GM23338 (cell line): ENCODE results near the gene GP5. TPM values are rescaled to one million over a fixed set of nuclear protein-coding genes. Genes with fewer than 3 reads are reported as not detected.

ENCODE experiments used
- ATAC-seq: fragments of 200-7000 bp; cut with Tn5 transposase; 3 replicates; pipeline ENCODE4 v1.9.1; 2020
- DNase-seq: peaks from one replicate; pipeline ENCODE4 v3.0.0-alpha.2; 2015; ENCODE audit warnings: low spot score
- H2AFZ ChIP-seq: fragments of 200-600 bp; sonication (generic); 2 replicates; pipeline ENCODE4 v1.8.0; 2016; ENCODE audit warnings: antibody characterized with exemption, mild to moderate bottlenecking, moderate library complexity
- H3F3A ChIP-seq: fragments of 200-600 bp; sonication (generic); replicated peaks from 2 replicates; pipeline ENCODE4 v1.8.0; 2017; ENCODE audit warnings: antibody characterized with exemption, mixed run types, low read depth
- H3K27ac ChIP-seq: fragments of 200-600 bp; sonication (generic); 2 replicates; pipeline ENCODE4 v1.6.1; 2016; ENCODE audit warnings: low read depth
- H3K27me3 ChIP-seq: fragments of 200-600 bp; sonication (generic); 2 replicates; pipeline ENCODE4 v1.8.0; 2016; ENCODE audit warnings: mild to moderate bottlenecking, mixed run types, moderate library complexity; ENCODE audit not compliant: insufficient read depth
- H3K36me3 ChIP-seq: fragments of 200-600 bp; sonication (generic); 2 replicates; pipeline ENCODE4 v1.8.0; 2016; ENCODE audit warnings: mild to moderate bottlenecking; ENCODE audit not compliant: insufficient read depth
- H3K4me1 ChIP-seq: fragments of 200-600 bp; sonication (generic); 2 replicates; pipeline ENCODE4 v1.8.0; 2016; ENCODE audit warnings: mild to moderate bottlenecking, moderate library complexity; ENCODE audit not compliant: insufficient read depth
- H3K4me2 ChIP-seq: fragments of 200-600 bp; sonication (generic); 2 replicates; pipeline ENCODE4 v1.7.1; 2017; ENCODE audit warnings: mixed run types
- H3K4me3 ChIP-seq: fragments of 200-600 bp; sonication (generic); 2 replicates; pipeline ENCODE4 v1.6.1; 2016; ENCODE audit warnings: mixed run types
- H3K79me2 ChIP-seq: fragments of 200-600 bp; sonication (generic); replicated peaks from 2 replicates; pipeline ENCODE4 v1.8.0; 2017; ENCODE audit warnings: mild to moderate bottlenecking; ENCODE audit not compliant: insufficient read depth
- H3K9me2 ChIP-seq: fragments of 200-600 bp; sonication (generic); 2 replicates; pipeline ENCODE4 v1.8.0; 2017; ENCODE audit not compliant: insufficient read depth
- H4K20me1 ChIP-seq: fragments of 200-600 bp; sonication (generic); replicated peaks from 2 replicates; pipeline ENCODE4 v1.8.0; 2017; ENCODE audit warnings: mild to moderate bottlenecking; ENCODE audit not compliant: insufficient read depth
- H3K27ac Mint-ChIP-seq: 2 replicates; pipeline ENCODE4 v1.8.0; 2020; ENCODE audit warnings: inconsistent platforms, mild to moderate bottlenecking, moderate library complexity, mixed read lengths
- H3K27me3 Mint-ChIP-seq: 3 replicates; pipeline ENCODE4 v1.8.0; 2022; ENCODE audit warnings: low read depth, mild to moderate bottlenecking, moderate library complexity, mixed read lengths, inconsistent platforms; ENCODE audit not compliant: insufficient read depth, poor library complexity
- H3K36me3 Mint-ChIP-seq: 3 replicates; pipeline ENCODE4 v1.8.0; 2021; ENCODE audit warnings: low read depth, mild to moderate bottlenecking, inconsistent platforms, moderate library complexity, mixed read lengths
- H3K4me1 Mint-ChIP-seq: 3 replicates; pipeline ENCODE4 v1.8.0; 2020; ENCODE audit warnings: mild to moderate bottlenecking, inconsistent platforms, mixed read lengths
- H3K4me3 Mint-ChIP-seq: 3 replicates; pipeline ENCODE4 v1.8.0; 2021; ENCODE audit warnings: moderate library complexity, mild to moderate bottlenecking, inconsistent platforms, mixed read lengths
- H3K9me3 Mint-ChIP-seq: 3 replicates; pipeline ENCODE4 v1.8.0; 2020; ENCODE audit warnings: moderate library complexity, mild to moderate bottlenecking, inconsistent platforms, mixed read lengths
- CREB1 ChIP-seq: fragments of 250-450 bp; sonication (Bioruptor Pico); IDR thresholded peaks from 2 replicates; pipeline ENCODE4 v1.5.0; 2020; ENCODE audit warnings: low read depth, mild to moderate bottlenecking, moderate library complexity
- EZH2 ChIP-seq: fragments of 200-600 bp; sonication (generic); IDR thresholded peaks from one replicate; pipeline ENCODE4 v1.8.0; 2017; ENCODE audit warnings: antibody characterized with exemption, mild to moderate bottlenecking, low read depth; ENCODE audit not compliant: unreplicated experiment
- NANOG ChIP-seq: IDR thresholded peaks from 2 replicates; pipeline ENCODE4 v1.6.1; 2016; ENCODE audit warnings: antibody characterized with exemption, borderline replicate concordance
- POLR2AphosphoS5 ChIP-seq: IDR thresholded peaks from 2 replicates; pipeline ENCODE4 v1.6.1; 2016; ENCODE audit warnings: antibody characterized with exemption, low read depth
- STAT1 ChIP-seq: IDR thresholded peaks from one replicate; pipeline ENCODE4 v1.6.1; 2016; ENCODE audit warnings: antibody characterized with exemption; ENCODE audit not compliant: unreplicated experiment
- ZNF114 ChIP-seq: fragments of 250-450 bp; sonication (Bioruptor Pico); IDR thresholded peaks from 2 replicates; pipeline ENCODE4 v1.5.0; 2020; ENCODE audit warnings: mild to moderate bottlenecking, moderate library complexity
- ZNF331 ChIP-seq: fragments of 250-450 bp; sonication (Bioruptor Pico); IDR thresholded peaks from 2 replicates; pipeline ENCODE4 v1.5.0; 2020; ENCODE audit warnings: low read depth, mild to moderate bottlenecking, moderate library complexity
- polyA plus RNA-seq: library from polyadenylated mRNA; unstranded; fragments of >200 nt; fragmentation: Nextera tagmentation; extraction: Ambion mirVana; gene quantifications from 2 replicates; pipeline ENCODE4 v1.2.1, GENCODE V29; 2016
- total RNA-seq: library from RNA; depleted of rRNA; stranded (reverse); fragments of >200 nt; shearing (Covaris generic); gene quantifications from 2 replicates; pipeline ENCODE4 v1.2.3, GENCODE V29; 2014
- TF ChIP-seq, protein P1 (sequence below): IDR thresholded peaks from 2 replicates; pipeline ENCODE4 v1.6.1; 2016; ENCODE audit warnings: antibody characterized with exemption
- TF ChIP-seq, protein P2 (sequence below), 2 experiments: fragments of 200-600 bp in 1 of 2; sonication (generic) in 1 of 2; conservative IDR thresholded peaks; 2 replicates each; pipeline versions ENCODE4 v1.5.1 to v1.6.1; 2016 to 2017; ENCODE audit warnings: antibody characterized with exemption in 2 of 2, low read depth in 2 of 2, mild to moderate bottlenecking in 2 of 2, moderate library complexity in 1 of 2
- TF ChIP-seq, protein P3 (sequence below): fragments of 250-450 bp; sonication (Bioruptor Pico); IDR thresholded peaks from 2 replicates; pipeline ENCODE4 v1.5.0; 2020; ENCODE audit warnings: mild to moderate bottlenecking, moderate library complexity

Gene GP5
- total and polyA plus RNA-seq, 2 experiments from 2014 or later, result 0.07 to 0.15 TPM

DNA sequence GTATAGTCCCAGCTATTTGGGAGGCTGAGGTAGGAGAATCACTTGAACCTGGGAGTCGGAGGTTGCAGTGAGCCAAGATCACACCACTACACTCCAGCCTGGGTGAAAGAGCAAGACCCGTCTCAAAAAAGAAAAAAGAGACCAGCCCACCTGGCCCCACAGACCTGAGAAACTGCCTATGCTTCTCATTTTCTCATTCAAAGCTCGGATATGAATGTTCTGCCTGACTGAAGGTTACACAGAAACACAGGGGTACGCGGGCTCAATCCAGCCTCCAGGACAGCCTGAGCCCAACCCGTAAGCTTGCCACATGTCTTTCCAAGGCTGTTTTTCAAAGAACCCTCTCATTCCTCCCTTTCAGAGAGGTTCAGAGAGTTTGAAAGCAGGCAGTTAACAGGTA is 19.8 kb downstream of the GP5 start:
- ATAC-seq (no peak), DNase-seq (no peak)
- no peaks in the 10 kb centered on the region for H3K9me3 Mint-ChIP-seq
- Histone ChIP-seq H3K9me2 (no peaks in the 10 kb centered on the region), H4K20me1 (no peaks in the 10 kb centered on the region), H2AFZ (0 out of 2 replicates have a peak overlapping the region, but pooled peaks have one; percentile 66), H3K27ac (no peak overlapping the region), H3K4me3 (no peak overlapping the region), H3K79me2 (no peaks in the 10 kb centered on the region), H3K27me3 (no peaks in the 10 kb centered on the region), H3K4me2 (no peak overlapping the region), H3F3A (no peaks in the 10 kb centered on the region), H3K4me1 (peaks cover 17% of the 10 kb centered on the region), H3K36me3 (no peaks in the 10 kb centered on the region)
- H3K36me3 Mint-ChIP-seq, result no peaks in the 10 kb centered on the region
- H3K27ac Mint-ChIP-seq, result no peak overlapping the region
- H3K4me3 Mint-ChIP-seq, result no peak overlapping the region
- TF ChIP-seq CREB1 (CRISPR knock-in tag) (no peak), EZH2 (no peak), ZNF331 (CRISPR knock-in tag) (no peak), STAT1 (no peak), POLR2AphosphoS5 (no peak)
- TF ChIP-seq, protein P1, sequence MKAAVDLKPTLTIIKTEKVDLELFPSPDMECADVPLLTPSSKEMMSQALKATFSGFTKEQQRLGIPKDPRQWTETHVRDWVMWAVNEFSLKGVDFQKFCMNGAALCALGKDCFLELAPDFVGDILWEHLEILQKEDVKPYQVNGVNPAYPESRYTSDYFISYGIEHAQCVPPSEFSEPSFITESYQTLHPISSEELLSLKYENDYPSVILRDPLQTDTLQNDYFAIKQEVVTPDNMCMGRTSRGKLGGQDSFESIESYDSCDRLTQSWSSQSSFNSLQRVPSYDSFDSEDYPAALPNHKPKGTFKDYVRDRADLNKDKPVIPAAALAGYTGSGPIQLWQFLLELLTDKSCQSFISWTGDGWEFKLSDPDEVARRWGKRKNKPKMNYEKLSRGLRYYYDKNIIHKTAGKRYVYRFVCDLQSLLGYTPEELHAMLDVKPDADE, result no peak
- TF ChIP-seq, protein P2, sequence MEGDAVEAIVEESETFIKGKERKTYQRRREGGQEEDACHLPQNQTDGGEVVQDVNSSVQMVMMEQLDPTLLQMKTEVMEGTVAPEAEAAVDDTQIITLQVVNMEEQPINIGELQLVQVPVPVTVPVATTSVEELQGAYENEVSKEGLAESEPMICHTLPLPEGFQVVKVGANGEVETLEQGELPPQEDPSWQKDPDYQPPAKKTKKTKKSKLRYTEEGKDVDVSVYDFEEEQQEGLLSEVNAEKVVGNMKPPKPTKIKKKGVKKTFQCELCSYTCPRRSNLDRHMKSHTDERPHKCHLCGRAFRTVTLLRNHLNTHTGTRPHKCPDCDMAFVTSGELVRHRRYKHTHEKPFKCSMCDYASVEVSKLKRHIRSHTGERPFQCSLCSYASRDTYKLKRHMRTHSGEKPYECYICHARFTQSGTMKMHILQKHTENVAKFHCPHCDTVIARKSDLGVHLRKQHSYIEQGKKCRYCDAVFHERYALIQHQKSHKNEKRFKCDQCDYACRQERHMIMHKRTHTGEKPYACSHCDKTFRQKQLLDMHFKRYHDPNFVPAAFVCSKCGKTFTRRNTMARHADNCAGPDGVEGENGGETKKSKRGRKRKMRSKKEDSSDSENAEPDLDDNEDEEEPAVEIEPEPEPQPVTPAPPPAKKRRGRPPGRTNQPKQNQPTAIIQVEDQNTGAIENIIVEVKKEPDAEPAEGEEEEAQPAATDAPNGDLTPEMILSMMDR (conservative IDR thresholded peaks at IDR 0.05; ENCODE audit: low read depth in 2 of 2), result no peak
- H3K27me3 Mint-ChIP-seq, result peaks cover 18% of the 10 kb centered on the region
- H3K4me1 Mint-ChIP-seq, result peaks cover 49% of the 10 kb centered on the region

DNA sequence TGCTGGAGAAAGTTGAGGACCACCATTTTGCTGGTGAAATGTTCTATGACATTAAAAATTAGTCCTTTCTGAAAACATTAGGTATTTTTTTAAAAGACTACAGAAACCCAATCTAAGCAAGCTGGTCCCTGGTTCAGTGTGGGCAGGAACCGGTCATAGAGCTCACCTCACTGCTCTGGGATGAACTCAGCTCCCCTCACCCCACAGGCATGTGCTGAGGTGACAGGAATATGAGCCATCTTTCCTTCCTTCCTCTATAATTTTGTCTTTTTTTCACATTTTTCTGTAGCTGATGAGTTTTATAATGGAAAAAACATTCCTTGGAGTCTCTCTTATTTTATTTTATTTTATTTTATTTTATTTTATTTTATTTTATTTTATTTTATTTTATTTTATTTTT is 21.4 kb downstream of the GP5 start:
- H4K20me1 ChIP-seq, result no peaks in the 10 kb centered on the region
- ATAC-seq (no peak), DNase-seq (no peak)
- peaks cover 15% of the 10 kb centered on the region for H3K27me3 Mint-ChIP-seq
- H3K36me3 ChIP-seq, result no peaks in the 10 kb centered on the region
- H3K36me3 Mint-ChIP-seq, result no peaks in the 10 kb centered on the region
- H3K4me1 ChIP-seq, result peaks cover 17% of the 10 kb centered on the region
- H2AFZ ChIP-seq, result no peak overlapping the region
- no peak overlapping the region for H3K27ac ChIP-seq
- H3K27me3 ChIP-seq, result no peaks in the 10 kb centered on the region
- no peak overlapping the region for H3K4me2 ChIP-seq
- no peaks in the 10 kb centered on the region for H3K9me2 ChIP-seq
- no peaks in the 10 kb centered on the region for H3K79me2 ChIP-seq
- H3K9me3 Mint-ChIP-seq, result no peaks in the 10 kb centered on the region
- no peaks in the 10 kb centered on the region for H3F3A ChIP-seq
- no peak overlapping the region for H3K4me3 ChIP-seq
- no peak overlapping the region for H3K4me3 Mint-ChIP-seq
- H3K4me1 Mint-ChIP-seq, result peaks cover 43% of the 10 kb centered on the region
- no peak overlapping the region for H3K27ac Mint-ChIP-seq
- TF ChIP-seq NANOG (no peak), ZNF114 (CRISPR knock-in tag) (no peak), CREB1 (CRISPR knock-in tag) (no peak), POLR2AphosphoS5 (no peak), STAT1 (no peak)
- TF ChIP-seq, protein P3, sequence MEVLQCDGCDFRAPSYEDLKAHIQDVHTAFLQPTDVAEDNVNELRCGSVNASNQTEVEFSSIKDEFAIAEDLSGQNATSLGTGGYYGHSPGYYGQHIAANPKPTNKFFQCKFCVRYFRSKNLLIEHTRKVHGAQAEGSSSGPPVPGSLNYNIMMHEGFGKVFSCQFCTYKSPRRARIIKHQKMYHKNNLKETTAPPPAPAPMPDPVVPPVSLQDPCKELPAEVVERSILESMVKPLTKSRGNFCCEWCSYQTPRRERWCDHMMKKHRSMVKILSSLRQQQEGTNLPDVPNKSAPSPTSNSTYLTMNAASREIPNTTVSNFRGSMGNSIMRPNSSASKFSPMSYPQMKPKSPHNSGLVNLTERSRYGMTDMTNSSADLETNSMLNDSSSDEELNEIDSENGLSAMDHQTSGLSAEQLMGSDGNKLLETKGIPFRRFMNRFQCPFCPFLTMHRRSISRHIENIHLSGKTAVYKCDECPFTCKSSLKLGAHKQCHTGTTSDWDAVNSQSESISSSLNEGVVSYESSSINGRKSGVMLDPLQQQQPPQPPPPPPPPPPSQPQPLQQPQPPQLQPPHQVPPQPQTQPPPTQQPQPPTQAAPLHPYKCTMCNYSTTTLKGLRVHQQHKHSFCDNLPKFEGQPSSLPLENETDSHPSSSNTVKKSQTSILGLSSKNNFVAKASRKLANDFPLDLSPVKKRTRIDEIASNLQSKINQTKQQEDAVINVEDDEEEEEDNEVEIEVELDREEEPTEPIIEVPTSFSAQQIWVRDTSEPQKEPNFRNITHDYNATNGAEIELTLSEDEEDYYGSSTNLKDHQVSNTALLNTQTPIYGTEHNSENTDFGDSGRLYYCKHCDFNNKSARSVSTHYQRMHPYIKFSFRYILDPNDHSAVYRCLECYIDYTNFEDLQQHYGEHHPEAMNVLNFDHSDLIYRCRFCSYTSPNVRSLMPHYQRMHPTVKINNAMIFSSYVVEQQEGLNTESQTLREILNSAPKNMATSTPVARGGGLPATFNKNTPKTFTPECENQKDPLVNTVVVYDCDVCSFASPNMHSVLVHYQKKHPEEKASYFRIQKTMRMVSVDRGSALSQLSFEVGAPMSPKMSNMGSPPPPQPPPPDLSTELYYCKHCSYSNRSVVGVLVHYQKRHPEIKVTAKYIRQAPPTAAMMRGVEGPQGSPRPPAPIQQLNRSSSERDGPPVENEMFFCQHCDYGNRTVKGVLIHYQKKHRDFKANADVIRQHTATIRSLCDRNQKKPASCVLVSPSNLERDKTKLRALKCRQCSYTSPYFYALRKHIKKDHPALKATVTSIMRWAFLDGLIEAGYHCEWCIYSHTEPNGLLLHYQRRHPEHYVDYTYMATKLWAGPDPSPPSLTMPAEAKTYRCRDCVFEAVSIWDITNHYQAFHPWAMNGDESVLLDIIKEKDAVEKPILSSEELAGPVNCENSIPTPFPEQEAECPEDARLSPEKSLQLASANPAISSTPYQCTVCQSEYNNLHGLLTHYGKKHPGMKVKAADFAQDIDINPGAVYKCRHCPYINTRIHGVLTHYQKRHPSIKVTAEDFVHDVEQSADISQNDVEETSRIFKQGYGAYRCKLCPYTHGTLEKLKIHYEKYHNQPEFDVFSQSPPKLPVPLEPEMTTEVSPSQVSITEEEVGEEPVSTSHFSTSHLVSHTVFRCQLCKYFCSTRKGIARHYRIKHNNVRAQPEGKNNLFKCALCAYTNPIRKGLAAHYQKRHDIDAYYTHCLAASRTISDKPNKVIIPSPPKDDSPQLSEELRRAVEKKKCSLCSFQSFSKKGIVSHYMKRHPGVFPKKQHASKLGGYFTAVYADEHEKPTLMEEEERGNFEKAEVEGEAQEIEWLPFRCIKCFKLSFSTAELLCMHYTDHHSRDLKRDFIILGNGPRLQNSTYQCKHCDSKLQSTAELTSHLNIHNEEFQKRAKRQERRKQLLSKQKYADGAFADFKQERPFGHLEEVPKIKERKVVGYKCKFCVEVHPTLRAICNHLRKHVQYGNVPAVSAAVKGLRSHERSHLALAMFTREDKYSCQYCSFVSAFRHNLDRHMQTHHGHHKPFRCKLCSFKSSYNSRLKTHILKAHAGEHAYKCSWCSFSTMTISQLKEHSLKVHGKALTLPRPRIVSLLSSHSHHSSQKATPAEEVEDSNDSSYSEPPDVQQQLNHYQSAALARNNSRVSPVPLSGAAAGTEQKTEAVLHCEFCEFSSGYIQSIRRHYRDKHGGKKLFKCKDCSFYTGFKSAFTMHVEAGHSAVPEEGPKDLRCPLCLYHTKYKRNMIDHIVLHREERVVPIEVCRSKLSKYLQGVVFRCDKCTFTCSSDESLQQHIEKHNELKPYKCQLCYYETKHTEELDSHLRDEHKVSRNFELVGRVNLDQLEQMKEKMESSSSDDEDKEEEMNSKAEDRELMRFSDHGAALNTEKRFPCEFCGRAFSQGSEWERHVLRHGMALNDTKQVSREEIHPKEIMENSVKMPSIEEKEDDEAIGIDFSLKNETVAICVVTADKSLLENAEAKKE (CRISPR knock-in tag), result no peak
